ENCODE results near the gene EXOC1. TPM values are rescaled to one million over a fixed set of nuclear protein-coding genes. Genes with fewer than 3 reads are reported as not detected.

The EXOC1 gene
- total RNA-seq, 1 experiment from 2014 or later, result 24.1 TPM

DNA sequence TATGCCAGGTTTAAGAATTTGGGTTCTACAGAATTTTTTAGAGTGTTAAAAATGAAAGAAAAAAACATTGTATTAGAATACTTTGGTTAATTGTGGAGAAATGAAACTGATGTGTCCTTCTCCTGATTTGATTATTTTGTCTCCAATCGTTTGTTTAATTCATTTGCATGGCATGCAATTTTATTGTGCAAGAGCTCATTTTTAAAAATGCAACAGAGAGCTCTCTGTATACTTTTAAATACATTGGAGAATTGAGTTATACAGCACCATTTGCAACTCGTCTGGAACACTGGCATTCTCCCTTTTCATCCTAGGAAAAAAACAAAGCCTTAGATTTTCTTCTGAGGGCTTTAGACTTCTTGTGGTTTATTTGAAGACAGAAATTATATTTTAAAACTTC is 33.2 kb upstream of the EXOC1 start:
- in situ Hi-C loops (cut with HindIII; ENCODE audit: low pct_unique_long_range_greater_than_20kb, low sequenced_read_pairs) (no loop called here), intact Hi-C loops (cut with micrococcal nuclease; ENCODE audit: unreplicated experiment) (no loop called here)
- Histone ChIP-seq H3K27me3 (ENCODE audit: control insufficient read depth, insufficient read depth, low read length) (no peaks in the 10 kb centered on the region), H3K36me3 (ENCODE audit: control insufficient read depth, insufficient read depth, low read length) (no peaks in the 10 kb centered on the region), H3K9me3 (ENCODE audit: control insufficient read depth, insufficient read depth, low read depth, low read length) (no peaks in the 10 kb centered on the region), H3K4me3 (ENCODE audit: low read depth in 2 of 2, low read length in 2 of 2) (no peak overlapping the region), H3K27ac (ENCODE audit: low read length) (no peak overlapping the region), H3K4me1 (ENCODE audit: control insufficient read depth, insufficient read depth, low read length) (no peaks in the 10 kb centered on the region)
- ChIA-PET CTCF (interaction anchor here (0.7 kb wide), 1 partner anchor 120 kb away, joined by 3 read pairs; no protein-coding TSS in a partner anchor), POLR2A (no interaction called here)
- BruUV-seq (replicated peaks), result no TSS peak
- no peak for ATAC-seq
- DNase-seq (ENCODE audit: low read depth, low spot score), result no peak
- TF ChIP-seq, protein P1, sequence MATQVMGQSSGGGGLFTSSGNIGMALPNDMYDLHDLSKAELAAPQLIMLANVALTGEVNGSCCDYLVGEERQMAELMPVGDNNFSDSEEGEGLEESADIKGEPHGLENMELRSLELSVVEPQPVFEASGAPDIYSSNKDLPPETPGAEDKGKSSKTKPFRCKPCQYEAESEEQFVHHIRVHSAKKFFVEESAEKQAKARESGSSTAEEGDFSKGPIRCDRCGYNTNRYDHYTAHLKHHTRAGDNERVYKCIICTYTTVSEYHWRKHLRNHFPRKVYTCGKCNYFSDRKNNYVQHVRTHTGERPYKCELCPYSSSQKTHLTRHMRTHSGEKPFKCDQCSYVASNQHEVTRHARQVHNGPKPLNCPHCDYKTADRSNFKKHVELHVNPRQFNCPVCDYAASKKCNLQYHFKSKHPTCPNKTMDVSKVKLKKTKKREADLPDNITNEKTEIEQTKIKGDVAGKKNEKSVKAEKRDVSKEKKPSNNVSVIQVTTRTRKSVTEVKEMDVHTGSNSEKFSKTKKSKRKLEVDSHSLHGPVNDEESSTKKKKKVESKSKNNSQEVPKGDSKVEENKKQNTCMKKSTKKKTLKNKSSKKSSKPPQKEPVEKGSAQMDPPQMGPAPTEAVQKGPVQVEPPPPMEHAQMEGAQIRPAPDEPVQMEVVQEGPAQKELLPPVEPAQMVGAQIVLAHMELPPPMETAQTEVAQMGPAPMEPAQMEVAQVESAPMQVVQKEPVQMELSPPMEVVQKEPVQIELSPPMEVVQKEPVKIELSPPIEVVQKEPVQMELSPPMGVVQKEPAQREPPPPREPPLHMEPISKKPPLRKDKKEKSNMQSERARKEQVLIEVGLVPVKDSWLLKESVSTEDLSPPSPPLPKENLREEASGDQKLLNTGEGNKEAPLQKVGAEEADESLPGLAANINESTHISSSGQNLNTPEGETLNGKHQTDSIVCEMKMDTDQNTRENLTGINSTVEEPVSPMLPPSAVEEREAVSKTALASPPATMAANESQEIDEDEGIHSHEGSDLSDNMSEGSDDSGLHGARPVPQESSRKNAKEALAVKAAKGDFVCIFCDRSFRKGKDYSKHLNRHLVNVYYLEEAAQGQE (IDR thresholded peaks at IDR 0.05; ENCODE audit: insufficient read depth in 1 of 2, low read depth in 2 of 2, low read length in 1 of 2), result no peak
- TF ChIP-seq SIN3A (IDR thresholded peaks at IDR 0.05; ENCODE audit: borderline replicate concordance, insufficient read depth, low read depth, low read length), result no peak
- TF ChIP-seq, protein P2, sequence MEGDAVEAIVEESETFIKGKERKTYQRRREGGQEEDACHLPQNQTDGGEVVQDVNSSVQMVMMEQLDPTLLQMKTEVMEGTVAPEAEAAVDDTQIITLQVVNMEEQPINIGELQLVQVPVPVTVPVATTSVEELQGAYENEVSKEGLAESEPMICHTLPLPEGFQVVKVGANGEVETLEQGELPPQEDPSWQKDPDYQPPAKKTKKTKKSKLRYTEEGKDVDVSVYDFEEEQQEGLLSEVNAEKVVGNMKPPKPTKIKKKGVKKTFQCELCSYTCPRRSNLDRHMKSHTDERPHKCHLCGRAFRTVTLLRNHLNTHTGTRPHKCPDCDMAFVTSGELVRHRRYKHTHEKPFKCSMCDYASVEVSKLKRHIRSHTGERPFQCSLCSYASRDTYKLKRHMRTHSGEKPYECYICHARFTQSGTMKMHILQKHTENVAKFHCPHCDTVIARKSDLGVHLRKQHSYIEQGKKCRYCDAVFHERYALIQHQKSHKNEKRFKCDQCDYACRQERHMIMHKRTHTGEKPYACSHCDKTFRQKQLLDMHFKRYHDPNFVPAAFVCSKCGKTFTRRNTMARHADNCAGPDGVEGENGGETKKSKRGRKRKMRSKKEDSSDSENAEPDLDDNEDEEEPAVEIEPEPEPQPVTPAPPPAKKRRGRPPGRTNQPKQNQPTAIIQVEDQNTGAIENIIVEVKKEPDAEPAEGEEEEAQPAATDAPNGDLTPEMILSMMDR (IDR thresholded peaks at IDR 0.05), result no peak
- no peak for TF ChIP-seq POLR2AphosphoS5 (IDR thresholded peaks at IDR 0.05; ENCODE audit: low read depth, low read length)
- no peak for TF ChIP-seq TCF7L2 (IDR thresholded peaks at IDR 0.05; ENCODE audit: low read depth, low read length)

DNA sequence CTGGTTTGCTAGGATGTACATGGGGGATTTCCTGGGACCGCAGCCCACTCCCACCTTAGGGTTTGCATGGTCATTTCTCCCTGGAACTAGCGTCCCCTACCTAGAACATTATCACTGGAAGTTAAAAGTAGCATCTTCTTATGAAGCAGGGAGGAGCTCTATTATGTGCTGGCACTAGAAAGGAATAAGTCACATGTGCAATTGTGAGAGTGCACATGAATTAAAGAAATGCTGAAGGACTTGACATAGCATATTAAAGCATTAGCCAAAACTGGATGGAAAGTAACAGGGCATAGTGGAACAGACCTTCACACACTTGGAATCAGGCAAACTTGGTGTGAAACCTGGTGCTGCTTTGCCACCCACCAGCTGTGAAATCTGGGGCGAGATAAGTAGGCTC is 31.1 kb upstream of the EXOC1 start:
- no peak for ATAC-seq
- intact Hi-C loops (cut with micrococcal nuclease; ENCODE audit: unreplicated experiment) (no loop called here), in situ Hi-C loops (cut with HindIII; ENCODE audit: low pct_unique_long_range_greater_than_20kb, low sequenced_read_pairs) (no loop called here)
- Histone ChIP-seq H3K4me1 (ENCODE audit: control insufficient read depth, insufficient read depth, low read length) (no peaks in the 10 kb centered on the region), H3K9me3 (ENCODE audit: control insufficient read depth, insufficient read depth, low read depth, low read length) (no peaks in the 10 kb centered on the region), H3K27ac (ENCODE audit: low read length) (no peak overlapping the region), H3K4me3 (ENCODE audit: low read depth in 2 of 2, low read length in 2 of 2) (no peak overlapping the region), H3K27me3 (ENCODE audit: control insufficient read depth, insufficient read depth, low read length) (no peaks in the 10 kb centered on the region), H3K36me3 (ENCODE audit: control insufficient read depth, insufficient read depth, low read length) (no peaks in the 10 kb centered on the region)
- BruUV-seq (replicated peaks), result no TSS peak
- DNase-seq (ENCODE audit: low read depth, low spot score), result no peak
- ChIA-PET CTCF (no interaction called here), POLR2A (no interaction called here)
- TF ChIP-seq, protein P1 (IDR thresholded peaks at IDR 0.05; ENCODE audit: insufficient read depth in 1 of 2, low read depth in 2 of 2, low read length in 1 of 2), result no peak
- TF ChIP-seq SIN3A (IDR thresholded peaks at IDR 0.05; ENCODE audit: borderline replicate concordance, insufficient read depth, low read depth, low read length), result no peak
- TF ChIP-seq, protein P2 (IDR thresholded peaks at IDR 0.05), result no peak
- TF ChIP-seq POLR2AphosphoS5 (IDR thresholded peaks at IDR 0.05; ENCODE audit: low read depth, low read length), result no peak
- no peak for TF ChIP-seq TCF7L2 (IDR thresholded peaks at IDR 0.05; ENCODE audit: low read depth, low read length)
